ENCODE measurements around the gene PTPRD. TPM values are rescaled to one million over a fixed set of nuclear protein-coding genes. Genes with fewer than 3 reads are reported as not detected.

The PTPRD gene
- total RNA-seq, 2 experiments from 2014 or later, result not detected

DNA sequence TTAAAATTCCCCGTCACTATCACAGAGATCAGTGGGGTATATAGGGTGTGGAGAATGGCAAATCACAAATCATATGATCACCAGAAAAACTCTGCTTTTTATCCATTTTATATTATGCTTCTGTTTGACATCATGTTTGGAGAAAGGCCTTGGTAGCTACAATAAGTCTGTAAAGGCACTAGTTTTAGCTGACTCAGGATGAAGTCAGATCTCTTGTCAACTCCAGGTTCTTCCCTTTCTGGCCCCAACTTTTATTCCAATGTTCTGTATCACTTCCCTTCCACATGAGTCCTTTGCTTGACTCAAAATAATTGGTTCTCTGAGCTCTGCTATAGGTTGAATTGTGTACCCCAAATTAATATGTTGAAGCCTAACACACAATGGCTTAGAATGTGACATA is 484.9 kb downstream of the PTPRD start:
- CTCF ChIA-PET, result no interaction called here

DNA sequence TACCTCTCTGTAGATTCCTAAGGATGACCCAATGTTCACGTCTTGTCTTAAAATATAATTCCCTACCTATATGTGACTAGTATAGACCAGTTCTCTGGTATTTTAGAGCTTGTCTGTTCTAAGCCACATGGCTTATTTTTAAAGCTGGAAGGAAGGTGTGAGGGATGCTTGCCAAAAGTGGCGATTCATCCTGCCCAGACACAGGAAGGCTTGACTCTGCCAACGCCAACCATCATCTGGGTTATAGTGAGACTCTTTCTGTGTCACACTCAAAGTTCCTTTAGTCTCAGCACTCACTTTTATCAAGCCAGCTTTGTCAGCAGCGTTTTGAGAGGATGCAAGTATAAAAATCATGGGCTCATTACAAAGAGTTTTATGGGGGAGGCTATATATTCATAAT is 500.0 kb downstream of the PTPRD start:
- H3K4me3 Mint-ChIP-seq, result no peak overlapping the region
- ATAC-seq (no peak), DNase-seq (no peak)
- ChIA-PET POLR2A (no interaction called here), CTCF (no interaction called here)
- no peaks in the 10 kb centered on the region for H3K36me3 Mint-ChIP-seq (ENCODE audit: low read depth)
- peaks cover 7% of the 10 kb centered on the region for H3K9me3 Mint-ChIP-seq (ENCODE audit: insufficient read depth)
- no peaks in the 10 kb centered on the region for H3K4me1 Mint-ChIP-seq (ENCODE audit: low read depth)
- no peak overlapping the region for H3K27ac Mint-ChIP-seq
- no peaks in the 10 kb centered on the region for H3K27me3 Mint-ChIP-seq (ENCODE audit: low read depth)

More for the DNA sequence above, 484.9 kb downstream of the PTPRD start:
- POLR2A ChIA-PET, result no interaction called here
- no peaks in the 10 kb centered on the region for H3K27me3 Mint-ChIP-seq (ENCODE audit: low read depth)
- H3K9me3 Mint-ChIP-seq (ENCODE audit: insufficient read depth), result no peaks in the 10 kb centered on the region
- no peaks in the 10 kb centered on the region for H3K36me3 Mint-ChIP-seq (ENCODE audit: low read depth)
- no peak for DNase-seq
- H3K4me1 Mint-ChIP-seq (ENCODE audit: low read depth), result no peaks in the 10 kb centered on the region
- no peak overlapping the region for H3K4me3 Mint-ChIP-seq
- no peak for ATAC-seq
- no peak overlapping the region for H3K27ac Mint-ChIP-seq

DNA sequence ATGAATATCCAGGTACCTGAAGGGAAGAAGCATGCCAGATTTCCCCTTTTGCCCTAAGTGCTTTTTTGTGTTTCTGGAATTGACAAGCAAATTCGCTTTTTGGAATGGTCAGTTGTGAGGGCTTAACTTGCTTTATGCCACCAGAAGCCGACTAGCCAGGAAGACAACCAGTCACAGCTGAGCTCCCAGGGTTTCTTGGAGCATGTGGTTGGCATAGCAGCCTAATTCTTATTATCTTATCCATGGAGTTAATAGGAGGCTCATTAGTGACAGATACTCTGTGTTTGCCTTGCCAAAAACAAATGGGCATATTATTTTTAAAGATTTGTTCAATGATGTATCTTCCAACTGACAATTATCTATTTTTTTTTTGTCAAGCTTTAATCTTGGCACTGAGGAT is 500.7 kb downstream of the PTPRD start:
- H3K4me3 Mint-ChIP-seq, result no peak overlapping the region
- no peak overlapping the region for H3K27ac Mint-ChIP-seq
- CTCF ChIA-PET, result no interaction called here
- POLR2A ChIA-PET, result no interaction called here
- no peaks in the 10 kb centered on the region for H3K27me3 Mint-ChIP-seq (ENCODE audit: low read depth)
- peaks cover 7% of the 10 kb centered on the region for H3K9me3 Mint-ChIP-seq (ENCODE audit: insufficient read depth)
- no peaks in the 10 kb centered on the region for H3K36me3 Mint-ChIP-seq (ENCODE audit: low read depth)
- no peak for ATAC-seq
- H3K4me1 Mint-ChIP-seq (ENCODE audit: low read depth), result no peaks in the 10 kb centered on the region
- DNase-seq, result no peak

DNA sequence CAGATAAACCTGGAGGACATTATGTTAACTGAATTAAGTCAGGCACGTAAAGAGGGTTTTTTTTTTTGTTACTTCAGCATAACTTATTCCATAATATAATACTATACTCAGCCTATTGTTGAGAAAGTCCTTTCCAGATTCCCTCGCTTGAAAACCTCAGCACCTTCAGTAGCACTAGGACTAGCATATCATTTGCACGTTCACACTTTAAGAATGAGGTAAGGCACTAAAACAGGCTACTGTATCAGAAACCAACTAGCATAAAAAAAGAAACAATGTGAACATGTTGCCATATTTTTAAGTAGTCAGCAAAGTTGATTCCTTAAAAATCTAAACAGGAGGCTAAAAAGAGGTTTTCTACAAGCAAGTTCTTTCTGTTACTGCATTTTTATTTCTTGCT is 504.0 kb downstream of the PTPRD start:
- POLR2A ChIA-PET, result no interaction called here

DNA sequence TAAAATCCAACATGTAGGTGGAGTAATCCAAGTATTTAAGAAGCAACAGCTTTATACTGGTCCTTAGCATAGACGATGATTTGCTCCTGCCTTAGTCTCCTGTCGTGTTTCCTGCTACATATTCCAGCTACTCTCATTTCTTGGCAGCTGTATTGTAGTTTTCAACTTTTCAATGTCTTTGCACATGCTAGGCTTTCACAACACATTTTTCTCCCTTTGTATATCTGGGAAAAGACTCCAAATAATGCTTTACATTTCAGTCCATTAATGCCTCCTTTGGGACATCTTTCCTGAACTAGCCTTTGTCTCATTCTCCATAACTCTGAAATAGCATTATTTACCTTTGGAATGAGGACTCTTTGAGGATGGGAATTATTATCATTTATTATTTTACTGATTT is 508.0 kb downstream of the PTPRD start:
- ATAC-seq, result no peak
- no peak for DNase-seq
- Mint-ChIP-seq H3K4me1 (ENCODE audit: low read depth) (no peaks in the 10 kb centered on the region), H3K36me3 (ENCODE audit: low read depth) (no peaks in the 10 kb centered on the region), H3K27ac (no peak overlapping the region), H3K27me3 (ENCODE audit: low read depth) (no peaks in the 10 kb centered on the region), H3K9me3 (ENCODE audit: insufficient read depth) (no peaks in the 10 kb centered on the region), H3K4me3 (no peak overlapping the region)
- ChIA-PET CTCF (no interaction called here), POLR2A (no interaction called here)

More for the DNA sequence above, 504.0 kb downstream of the PTPRD start:
- ATAC-seq (no peak), DNase-seq (no peak)
- peaks cover 7% of the 10 kb centered on the region for H3K9me3 Mint-ChIP-seq (ENCODE audit: insufficient read depth)
- no peak overlapping the region for H3K4me3 Mint-ChIP-seq
- no peak overlapping the region for H3K27ac Mint-ChIP-seq
- H3K36me3 Mint-ChIP-seq (ENCODE audit: low read depth), result no peaks in the 10 kb centered on the region
- CTCF ChIA-PET, result no interaction called here
- no peaks in the 10 kb centered on the region for H3K4me1 Mint-ChIP-seq (ENCODE audit: low read depth)
- no peaks in the 10 kb centered on the region for H3K27me3 Mint-ChIP-seq (ENCODE audit: low read depth)

DNA sequence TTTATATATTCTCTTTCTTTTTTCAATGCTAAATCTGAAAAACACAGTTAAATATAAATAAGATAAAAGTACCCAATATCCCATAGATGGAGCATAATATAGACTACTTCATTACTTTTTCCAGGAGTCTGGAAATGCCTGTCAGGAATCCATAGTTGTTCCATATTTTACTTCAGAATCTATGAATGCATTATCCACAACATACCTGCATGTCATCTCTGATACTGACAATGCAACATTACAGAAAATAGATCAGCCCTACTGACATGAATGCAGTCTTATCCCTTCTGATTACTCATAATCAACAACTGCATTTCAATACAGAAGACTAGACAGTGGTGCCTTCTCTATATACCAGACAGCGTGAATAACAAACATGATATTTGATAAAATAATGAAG is 517.6 kb downstream of the PTPRD start:
- H3K4me3 Mint-ChIP-seq, result no peak overlapping the region
- ChIA-PET POLR2A (no interaction called here), CTCF (no interaction called here)
- H3K9me3 Mint-ChIP-seq (ENCODE audit: insufficient read depth), result peaks cover 5% of the 10 kb centered on the region
- no peaks in the 10 kb centered on the region for H3K27me3 Mint-ChIP-seq (ENCODE audit: low read depth)
- ATAC-seq, result no peak
- no peak overlapping the region for H3K27ac Mint-ChIP-seq
- DNase-seq, result no peak
- H3K36me3 Mint-ChIP-seq (ENCODE audit: low read depth), result no peaks in the 10 kb centered on the region
- H3K4me1 Mint-ChIP-seq (ENCODE audit: low read depth), result no peaks in the 10 kb centered on the region

DNA sequence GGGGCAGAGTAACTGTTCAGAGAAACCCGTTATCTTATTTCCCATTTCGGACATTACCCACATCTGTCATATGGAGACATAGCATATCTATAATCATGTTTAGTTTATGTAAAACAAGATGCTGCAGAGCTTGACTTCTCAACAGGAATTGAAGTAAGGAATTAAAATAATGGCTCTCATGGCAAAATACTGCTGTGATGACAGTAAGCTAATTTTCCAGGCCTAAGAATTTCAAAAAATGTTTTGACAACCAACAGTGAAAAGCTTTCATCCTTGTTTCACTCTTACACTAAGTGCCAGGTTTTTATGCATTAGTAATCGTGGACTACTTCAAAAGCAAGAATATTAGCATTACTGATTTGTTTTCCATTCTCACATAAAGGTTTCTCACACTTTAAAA is 518.2 kb downstream of the PTPRD start:
- Mint-ChIP-seq H3K9me3 (ENCODE audit: insufficient read depth) (peaks cover 5% of the 10 kb centered on the region), H3K27ac (no peak overlapping the region), H3K4me3 (no peak overlapping the region), H3K4me1 (ENCODE audit: low read depth) (no peaks in the 10 kb centered on the region), H3K27me3 (ENCODE audit: low read depth) (no peaks in the 10 kb centered on the region), H3K36me3 (ENCODE audit: low read depth) (no peaks in the 10 kb centered on the region)
- CTCF ChIA-PET, result no interaction called here
- ATAC-seq (no peak), DNase-seq (no peak)
- POLR2A ChIA-PET, result no interaction called here

DNA sequence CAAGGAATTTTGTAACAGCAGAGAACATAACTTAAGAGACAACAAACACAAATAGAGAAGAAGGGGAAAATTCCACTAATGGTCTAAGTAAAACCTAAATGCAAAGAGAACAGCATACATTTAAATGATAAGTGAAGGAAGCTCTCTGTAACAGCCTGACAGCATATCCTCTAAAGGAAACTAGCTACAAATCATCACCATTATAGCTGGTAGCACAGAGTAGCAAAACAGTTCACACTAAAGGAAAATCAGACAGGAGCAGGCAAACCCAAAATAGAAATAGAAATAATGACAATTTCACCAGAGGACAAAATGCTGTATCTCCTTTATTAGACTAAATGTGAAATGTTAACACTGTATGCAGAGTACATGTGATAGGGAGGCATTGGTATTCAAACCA is 532.8 kb downstream of the PTPRD start:
- Mint-ChIP-seq H3K27me3 (ENCODE audit: low read depth) (no peaks in the 10 kb centered on the region), H3K27ac (no peak overlapping the region), H3K4me3 (no peak overlapping the region), H3K36me3 (ENCODE audit: low read depth) (no peaks in the 10 kb centered on the region), H3K4me1 (ENCODE audit: low read depth) (no peaks in the 10 kb centered on the region), H3K9me3 (ENCODE audit: insufficient read depth) (no peaks in the 10 kb centered on the region)
- ChIA-PET POLR2A (no interaction called here), CTCF (no interaction called here)
- ATAC-seq, result no peak
- no peak for DNase-seq

DNA sequence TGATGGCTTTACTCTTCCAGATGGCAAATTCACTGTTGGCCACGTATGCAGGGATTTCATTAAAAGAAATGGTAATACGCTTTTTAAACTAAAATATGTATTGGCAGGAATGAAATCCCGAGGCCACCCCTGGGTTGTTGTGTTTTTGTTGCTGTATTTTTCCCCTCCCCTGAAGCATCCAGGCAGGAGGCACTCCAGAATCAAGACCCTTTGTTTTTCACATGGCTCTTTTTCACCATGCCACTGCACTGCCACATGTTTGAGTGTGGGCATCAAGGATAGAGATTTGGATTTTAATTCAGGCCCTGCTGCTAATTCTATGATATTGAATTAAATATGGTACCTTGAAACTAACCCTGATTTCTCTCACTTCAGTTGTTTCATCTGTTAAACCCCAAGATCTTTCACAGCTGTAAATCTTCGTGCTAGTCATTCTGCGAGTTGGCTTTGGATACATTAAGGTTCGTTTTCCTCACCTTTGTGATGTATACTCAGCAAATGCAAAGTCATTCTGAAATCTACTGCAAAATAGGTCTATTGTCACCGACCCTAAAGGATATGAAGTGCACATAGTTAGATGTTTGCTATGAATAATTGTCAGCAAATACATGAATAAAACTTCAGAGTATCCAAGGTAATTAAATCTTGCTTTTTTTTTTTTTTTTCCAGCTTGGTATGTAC is 533.4 kb downstream of the PTPRD start:
- no peak overlapping the region for H3K27ac Mint-ChIP-seq
- no peak for ATAC-seq
- H3K9me3 Mint-ChIP-seq (ENCODE audit: insufficient read depth), result no peaks in the 10 kb centered on the region
- CTCF ChIA-PET, result no interaction called here
- H3K27me3 Mint-ChIP-seq (ENCODE audit: low read depth), result no peaks in the 10 kb centered on the region
- no peak for DNase-seq
- no peaks in the 10 kb centered on the region for H3K4me1 Mint-ChIP-seq (ENCODE audit: low read depth)
- POLR2A ChIA-PET, result no interaction called here
- H3K4me3 Mint-ChIP-seq, result no peak overlapping the region
- H3K36me3 Mint-ChIP-seq (ENCODE audit: low read depth), result no peaks in the 10 kb centered on the region

DNA sequence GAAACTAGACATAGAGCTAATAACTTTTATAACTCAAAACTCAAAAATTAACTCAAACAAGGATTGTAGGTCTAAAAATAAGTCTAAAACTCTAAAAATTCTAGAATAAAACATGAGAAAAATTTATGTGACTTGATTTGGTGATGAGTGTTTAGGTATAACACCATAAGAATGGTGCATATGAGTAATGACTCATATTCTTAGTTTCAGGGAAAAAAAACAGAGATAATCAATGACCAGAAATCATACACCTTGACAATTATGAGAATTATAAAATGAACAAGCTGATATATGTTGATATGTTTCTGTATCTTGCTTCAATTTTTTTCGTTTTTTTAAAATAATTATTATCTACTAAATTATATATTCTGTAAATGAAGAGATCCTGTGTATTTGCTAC is 541.2 kb downstream of the PTPRD start:
- no peak for ATAC-seq
- H3K4me3 Mint-ChIP-seq, result no peak overlapping the region
- no peaks in the 10 kb centered on the region for H3K27me3 Mint-ChIP-seq (ENCODE audit: low read depth)
- DNase-seq, result no peak
- ChIA-PET CTCF (no interaction called here), POLR2A (no interaction called here)
- no peaks in the 10 kb centered on the region for H3K4me1 Mint-ChIP-seq (ENCODE audit: low read depth)
- peaks cover 5% of the 10 kb centered on the region for H3K9me3 Mint-ChIP-seq (ENCODE audit: insufficient read depth)
- no peak overlapping the region for H3K27ac Mint-ChIP-seq
- no peaks in the 10 kb centered on the region for H3K36me3 Mint-ChIP-seq (ENCODE audit: low read depth)

DNA sequence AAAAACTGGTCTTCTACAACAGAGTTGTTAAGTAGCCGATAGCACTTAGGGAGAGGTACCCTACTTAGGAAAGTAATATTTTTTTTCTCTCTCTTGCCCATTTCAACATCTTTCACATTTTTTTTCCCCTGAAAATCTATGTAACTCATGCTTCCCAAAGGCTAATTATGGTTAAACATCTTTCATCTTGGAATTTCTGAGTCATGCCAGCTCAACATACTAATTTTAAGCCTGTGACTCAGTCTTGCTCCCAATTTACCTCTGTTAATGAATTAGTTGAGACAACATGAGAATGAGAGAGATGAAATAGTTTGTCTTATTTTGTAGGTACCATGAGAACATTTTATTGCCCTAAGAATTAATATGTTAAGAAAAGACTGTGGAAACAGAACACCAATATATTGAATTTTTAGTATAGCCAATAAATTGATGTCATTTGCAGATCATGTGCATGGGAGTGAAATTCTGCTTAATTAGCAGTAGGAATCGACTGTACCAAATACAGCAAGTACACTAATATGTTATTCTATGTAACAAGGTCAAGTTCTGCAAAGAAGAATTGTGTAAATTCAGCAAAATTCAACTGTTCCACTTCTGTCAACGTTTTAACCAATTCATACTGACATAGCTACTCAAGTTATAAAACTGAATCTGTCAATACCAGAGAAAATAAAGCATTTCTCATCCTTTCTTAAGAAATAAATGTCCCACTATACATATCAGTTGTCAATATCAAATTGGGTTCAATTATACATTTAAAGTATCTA is 550.0 kb downstream of the PTPRD start:
- Mint-ChIP-seq H3K4me3 (no peak overlapping the region), H3K36me3 (ENCODE audit: low read depth) (no peaks in the 10 kb centered on the region), H3K4me1 (ENCODE audit: low read depth) (no peaks in the 10 kb centered on the region), H3K9me3 (ENCODE audit: insufficient read depth) (no peaks in the 10 kb centered on the region), H3K27me3 (ENCODE audit: low read depth) (no peaks in the 10 kb centered on the region), H3K27ac (no peak overlapping the region)
- ATAC-seq (no peak), DNase-seq (no peak)
- CTCF ChIA-PET, result interaction anchor here (0.8 kb wide), 1 partner anchor 207 kb away, joined by 4 read pairs; no protein-coding TSS in a partner anchor
- POLR2A ChIA-PET, result no interaction called here

DNA sequence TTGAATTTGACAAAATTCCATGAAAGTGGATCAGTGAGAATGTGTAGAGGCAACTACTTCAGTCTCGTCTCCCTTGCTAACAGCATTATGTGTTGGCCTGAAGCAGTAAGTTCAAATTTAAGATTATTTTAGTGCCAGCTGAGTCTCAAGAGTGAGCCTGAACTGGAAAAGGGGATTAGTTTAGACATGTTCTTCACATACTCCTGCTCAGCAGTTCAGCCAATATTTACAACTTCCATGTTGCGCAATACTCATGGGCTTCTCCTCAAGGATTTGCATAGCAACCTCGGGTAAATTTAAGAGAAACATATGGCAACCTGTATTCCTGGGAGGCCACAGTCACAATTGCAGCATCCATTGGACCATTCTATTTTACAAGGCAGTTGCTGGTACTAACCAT is 553.8 kb downstream of the PTPRD start:
- H3K9me3 Mint-ChIP-seq (ENCODE audit: insufficient read depth), result no peaks in the 10 kb centered on the region
- ChIA-PET POLR2A (no interaction called here), CTCF (no interaction called here)
- H3K36me3 Mint-ChIP-seq (ENCODE audit: low read depth), result no peaks in the 10 kb centered on the region
- ATAC-seq (no peak), DNase-seq (no peak)
- H3K4me1 Mint-ChIP-seq (ENCODE audit: low read depth), result no peaks in the 10 kb centered on the region
- H3K27ac Mint-ChIP-seq, result no peak overlapping the region
- no peaks in the 10 kb centered on the region for H3K27me3 Mint-ChIP-seq (ENCODE audit: low read depth)
- H3K4me3 Mint-ChIP-seq, result no peak overlapping the region

DNA sequence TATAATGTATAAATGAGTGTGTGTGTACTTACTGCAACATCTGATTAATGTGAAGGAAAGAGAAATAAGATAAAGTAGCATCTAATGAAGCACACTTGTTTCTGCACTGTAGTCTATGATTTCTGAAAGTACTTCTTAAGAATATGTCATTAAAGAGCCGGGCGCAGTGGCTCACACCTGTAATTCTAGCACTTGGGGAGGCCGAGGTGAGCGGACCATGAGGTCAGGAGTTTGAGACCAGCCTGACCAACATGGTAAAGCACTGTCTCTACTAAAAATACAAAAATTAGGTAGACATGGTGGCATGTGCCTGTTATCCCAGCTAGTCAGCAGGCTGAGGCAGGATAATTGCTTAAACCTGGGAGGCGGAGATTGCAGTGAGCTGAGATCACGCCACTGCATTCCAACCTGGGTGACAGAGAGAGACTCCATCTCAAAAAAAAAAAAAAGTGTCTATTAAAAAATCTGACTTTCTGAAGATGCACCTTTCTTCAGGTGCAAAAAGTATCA is 556.9 kb downstream of the PTPRD start:
- H3K27me3 Mint-ChIP-seq (ENCODE audit: low read depth), result no peaks in the 10 kb centered on the region
- CTCF ChIA-PET, result no interaction called here
- no peaks in the 10 kb centered on the region for H3K36me3 Mint-ChIP-seq (ENCODE audit: low read depth)
- no peak overlapping the region for H3K27ac Mint-ChIP-seq
- H3K4me1 Mint-ChIP-seq (ENCODE audit: low read depth), result no peaks in the 10 kb centered on the region
- ATAC-seq (no peak), DNase-seq (no peak)
- no peak overlapping the region for H3K4me3 Mint-ChIP-seq
- POLR2A ChIA-PET, result no interaction called here
- H3K9me3 Mint-ChIP-seq (ENCODE audit: insufficient read depth), result no peaks in the 10 kb centered on the region

All from activated CD8-positive, alpha-beta T cell treated with anti-CD3 and anti-CD28 coated beads, Interleukin-2, amount 10 ng/mL, durations not matched to agents 7 days and 5 days (primary cell).